Activated CD8-positive, alpha-beta memory T cell treated with anti-CD3 and anti-CD28 coated beads for 48 hours (primary cell): ENCODE data around the gene C17orf107.

Experiments used
- DNase-seq, 3 experiments: peaks; one replicate each; pipeline ENCODE4 v3.0.0-alpha.2; 2020; ENCODE audit warnings: low read depth in 2 of 3, low spot score in 2 of 3

Gene C17orf107

DNA sequence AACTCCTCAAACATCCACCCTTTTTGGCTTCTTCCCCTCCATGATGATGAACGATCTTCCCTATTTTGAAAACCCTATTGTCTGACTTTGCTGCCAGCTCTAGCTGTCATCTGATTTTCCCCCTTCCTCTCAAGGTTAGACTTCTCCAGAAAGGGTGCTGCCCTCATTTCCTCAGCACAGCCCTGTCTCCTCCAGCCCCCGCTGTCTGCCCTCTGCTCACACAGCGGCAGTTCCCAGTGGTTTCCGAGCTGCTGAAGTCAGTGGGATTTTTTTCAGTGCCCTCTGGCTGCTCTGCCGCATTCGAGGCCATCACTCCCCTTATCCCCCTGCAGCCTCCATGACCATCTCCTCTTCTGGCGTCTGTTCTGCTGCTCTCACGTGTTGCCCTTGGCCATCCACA, 26.6 kb upstream of the C17orf107 start:
- DNase-seq: no peak

DNA sequence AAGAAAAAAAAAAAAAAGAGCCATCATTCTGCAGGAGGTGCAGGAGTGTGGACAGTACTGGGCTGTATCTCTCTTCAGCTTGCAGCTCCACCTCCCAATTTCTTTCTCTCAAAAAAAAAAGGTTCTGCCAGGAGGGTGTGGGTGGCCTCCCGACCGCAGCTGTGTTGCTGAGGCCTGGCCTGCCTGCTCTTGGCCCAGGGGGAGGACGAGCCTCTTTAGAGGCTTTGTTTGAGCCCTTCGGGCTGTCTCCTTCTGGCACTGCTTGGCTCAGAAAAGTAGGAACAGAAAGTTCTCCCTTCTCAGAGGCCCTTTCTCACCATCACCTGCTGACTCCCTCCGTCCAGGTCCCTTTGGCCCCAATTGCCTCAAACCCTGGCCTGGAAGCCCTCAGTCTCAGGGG, 22.2 kb upstream of the C17orf107 start:
- no peak for DNase-seq

DNA sequence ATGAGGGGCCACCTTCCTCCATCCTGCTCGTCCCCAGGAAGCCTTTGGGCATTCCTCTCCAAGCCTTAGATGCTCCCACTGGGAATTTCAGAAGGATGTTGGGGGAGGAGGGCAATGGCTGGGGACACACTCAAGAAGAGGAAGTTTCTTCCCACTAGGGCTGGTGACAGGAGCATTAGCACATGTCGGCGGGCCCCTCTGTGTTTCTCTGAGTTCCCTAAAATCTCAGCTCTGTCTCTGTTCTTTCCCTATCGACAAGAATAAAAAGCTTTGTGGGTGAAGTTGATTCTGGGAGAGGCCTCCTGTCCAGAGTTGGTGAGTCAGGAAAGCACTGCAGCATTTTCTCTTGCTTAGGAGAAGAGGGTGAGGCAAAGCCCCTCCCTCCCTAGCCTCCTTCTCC, 19.7 kb upstream of the C17orf107 start:
- DNase-seq: no peak

DNA sequence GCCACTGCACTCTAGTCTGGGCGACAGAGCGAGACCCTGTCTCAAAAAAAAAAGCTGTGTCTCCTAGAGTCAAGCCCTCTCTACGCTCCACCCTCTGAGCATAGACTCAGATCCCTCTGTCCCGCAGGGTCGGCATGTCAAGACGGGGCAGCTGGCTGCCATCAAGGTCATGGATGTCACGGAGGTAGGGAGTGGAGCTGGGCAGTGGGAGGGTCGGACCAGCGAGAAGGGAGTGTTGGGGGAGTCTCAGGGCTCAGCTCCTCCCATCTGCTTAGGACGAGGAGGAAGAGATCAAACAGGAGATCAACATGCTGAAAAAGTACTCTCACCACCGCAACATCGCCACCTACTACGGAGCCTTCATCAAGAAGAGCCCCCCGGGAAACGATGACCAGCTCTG, 18.5 kb upstream of the C17orf107 start:
- no peak for DNase-seq

DNA sequence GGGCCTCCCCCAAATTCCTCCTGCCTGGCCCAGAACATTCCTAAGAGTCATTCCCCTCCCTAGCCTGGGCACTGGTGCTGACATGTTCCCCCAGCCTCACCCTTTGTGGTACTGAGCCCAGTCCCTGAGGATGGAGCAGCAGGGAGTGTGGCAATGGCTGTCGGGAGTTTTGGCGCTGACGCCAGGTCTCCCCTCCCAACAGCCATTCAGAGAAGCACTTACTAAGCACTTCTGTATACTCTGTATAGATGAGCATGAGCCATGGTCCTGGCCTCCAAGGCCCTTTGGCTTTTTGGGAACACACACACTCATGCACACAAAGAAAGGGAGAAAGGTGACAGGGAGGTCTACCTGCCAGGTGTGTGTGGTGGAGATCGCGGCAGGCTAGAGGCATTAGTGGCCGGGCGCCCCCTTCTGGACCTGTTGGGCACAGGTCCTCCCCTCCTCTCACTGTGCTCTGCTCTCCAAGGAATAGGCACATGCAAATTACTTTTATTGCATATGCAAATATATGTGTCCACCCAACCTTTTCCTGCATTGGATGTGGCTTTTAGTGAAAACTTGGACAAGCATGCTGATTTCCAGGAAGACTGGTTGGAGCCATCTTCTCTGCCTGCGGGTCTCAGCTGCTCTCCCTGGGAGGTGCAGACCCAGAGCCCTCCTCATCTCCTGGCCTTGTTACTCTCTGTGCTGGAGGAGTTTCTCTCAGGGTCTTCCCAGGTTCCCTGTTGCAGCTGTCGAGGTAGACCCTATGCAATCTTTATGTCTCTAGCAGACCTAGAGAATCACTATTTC, 17.4 kb upstream of the C17orf107 start:
- DNase-seq: no peak

DNA sequence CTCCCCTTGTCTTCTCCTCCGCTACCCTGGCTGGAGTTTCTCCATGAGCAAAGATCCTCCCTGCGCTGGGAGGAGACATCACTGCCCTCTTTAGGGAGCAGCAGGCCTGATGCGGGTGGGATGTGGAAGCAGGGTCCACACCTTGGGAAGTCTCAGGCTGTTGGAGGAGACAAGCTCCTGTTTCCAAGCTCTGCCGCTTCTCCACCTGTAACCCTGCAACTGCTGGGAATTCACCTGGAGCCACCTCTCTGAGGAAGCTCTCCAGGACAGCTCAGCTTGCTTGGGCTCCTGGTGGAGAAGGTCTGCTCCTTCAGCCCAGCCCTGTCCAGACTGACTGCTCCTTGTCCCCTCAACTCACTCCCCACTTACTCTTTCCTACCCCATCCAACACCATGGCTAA, 14.8 kb upstream of the C17orf107 start:
- no peak for DNase-seq

- no peak for DNase-seq
Measured at GRCh38 chr17:4886830-4887229, 12.5 kb upstream of the C17orf107 start.

DNA sequence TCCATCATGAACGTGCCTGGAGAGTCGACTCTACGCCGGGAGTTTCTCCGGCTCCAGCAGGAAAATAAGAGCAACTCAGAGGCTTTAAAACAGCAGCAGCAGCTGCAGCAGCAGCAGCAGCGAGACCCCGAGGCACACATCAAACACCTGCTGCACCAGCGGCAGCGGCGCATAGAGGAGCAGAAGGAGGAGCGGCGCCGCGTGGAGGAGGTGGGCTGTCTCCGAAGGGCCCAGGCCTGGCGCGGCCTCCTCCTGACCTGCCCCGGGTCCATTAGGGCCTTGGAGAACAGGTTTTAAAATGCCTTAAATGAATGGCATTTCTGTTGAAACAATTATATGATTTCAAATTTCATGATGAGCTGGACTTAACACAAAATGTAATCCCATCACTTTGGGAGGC, 11.8 kb upstream of the C17orf107 start:
- no peak for DNase-seq

GRCh38 chr17:4891411-4892410, 7.6 kb upstream of the C17orf107 start:
- DNase-seq: no peak

GRCh38 chr17:4892499-4893221, 6.7 kb upstream of the C17orf107 start:
- no peak for DNase-seq

GRCh38 chr17:4893272-4893671, 6.1 kb upstream of the C17orf107 start:
- DNase-seq: no peak

- DNase-seq: no peak
Measured at GRCh38 chr17:4893721-4894560, 5.4 kb upstream of the C17orf107 start.

- no peak for DNase-seq
Measured at GRCh38 chr17:4895121-4895520, 4.2 kb upstream of the C17orf107 start.

DNA sequence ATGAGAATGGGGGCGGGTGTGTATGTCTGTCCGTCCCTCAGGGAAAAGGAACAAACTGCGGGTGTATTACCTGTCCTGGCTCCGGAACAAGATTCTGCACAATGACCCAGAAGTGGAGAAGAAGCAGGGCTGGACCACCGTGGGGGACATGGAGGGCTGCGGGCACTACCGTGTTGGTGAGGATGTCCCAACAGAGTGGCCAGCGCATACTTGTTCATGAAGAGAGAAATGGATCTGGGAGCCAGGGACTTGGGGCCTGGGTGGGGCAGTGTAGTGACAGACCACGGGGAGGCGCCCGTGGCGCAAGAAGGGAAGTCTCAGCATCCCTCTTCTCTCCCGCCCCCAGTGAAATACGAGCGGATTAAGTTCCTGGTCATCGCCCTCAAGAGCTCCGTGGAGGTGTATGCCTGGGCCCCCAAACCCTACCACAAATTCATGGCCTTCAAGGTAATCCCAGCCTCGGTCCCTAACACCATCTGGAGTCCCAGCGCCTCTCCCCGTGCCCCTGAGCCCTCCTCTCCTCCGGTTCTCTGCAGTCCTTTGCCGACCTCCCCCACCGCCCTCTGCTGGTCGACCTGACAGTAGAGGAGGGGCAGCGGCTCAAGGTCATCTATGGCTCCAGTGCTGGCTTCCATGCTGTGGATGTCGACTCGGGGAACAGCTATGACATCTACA, 3.5 kb upstream of the C17orf107 start:
- no peak for DNase-seq

DNA sequence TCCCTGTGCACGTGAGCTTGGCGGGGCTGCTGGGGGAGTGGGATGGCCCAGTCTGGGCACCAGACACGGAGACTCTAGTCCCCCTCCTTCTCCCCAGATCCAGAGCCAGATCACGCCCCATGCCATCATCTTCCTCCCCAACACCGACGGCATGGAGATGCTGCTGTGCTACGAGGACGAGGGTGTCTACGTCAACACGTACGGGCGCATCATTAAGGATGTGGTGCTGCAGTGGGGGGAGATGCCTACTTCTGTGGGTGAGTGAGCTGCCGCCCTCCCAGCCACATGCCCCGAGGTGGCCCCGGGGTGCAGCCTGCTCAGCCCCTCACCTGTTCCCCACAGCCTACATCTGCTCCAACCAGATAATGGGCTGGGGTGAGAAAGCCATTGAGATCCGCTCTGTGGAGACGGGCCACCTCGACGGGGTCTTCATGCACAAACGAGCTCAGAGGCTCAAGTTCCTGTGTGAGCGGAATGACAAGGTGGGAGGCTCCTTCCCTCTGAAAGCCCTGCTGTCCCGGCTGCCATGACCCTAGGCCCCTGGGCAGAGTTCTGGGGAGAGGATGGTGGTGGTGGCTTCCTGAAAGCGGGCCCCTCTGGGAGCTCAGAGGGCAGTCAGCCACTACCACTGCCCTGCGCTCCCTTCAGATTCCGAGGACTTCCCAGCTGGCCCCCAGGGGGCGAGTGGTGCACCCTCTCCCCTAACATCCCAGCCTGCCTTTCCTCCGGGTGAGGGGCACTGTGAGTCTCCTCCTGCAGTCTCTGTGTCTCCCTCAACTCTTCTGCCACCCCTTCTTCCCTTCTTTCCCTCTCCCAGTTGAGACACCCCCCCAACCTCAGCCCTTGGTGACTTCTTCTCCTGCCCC, 2.8 kb upstream of the C17orf107 start:
- DNase-seq: no peak

DNA sequence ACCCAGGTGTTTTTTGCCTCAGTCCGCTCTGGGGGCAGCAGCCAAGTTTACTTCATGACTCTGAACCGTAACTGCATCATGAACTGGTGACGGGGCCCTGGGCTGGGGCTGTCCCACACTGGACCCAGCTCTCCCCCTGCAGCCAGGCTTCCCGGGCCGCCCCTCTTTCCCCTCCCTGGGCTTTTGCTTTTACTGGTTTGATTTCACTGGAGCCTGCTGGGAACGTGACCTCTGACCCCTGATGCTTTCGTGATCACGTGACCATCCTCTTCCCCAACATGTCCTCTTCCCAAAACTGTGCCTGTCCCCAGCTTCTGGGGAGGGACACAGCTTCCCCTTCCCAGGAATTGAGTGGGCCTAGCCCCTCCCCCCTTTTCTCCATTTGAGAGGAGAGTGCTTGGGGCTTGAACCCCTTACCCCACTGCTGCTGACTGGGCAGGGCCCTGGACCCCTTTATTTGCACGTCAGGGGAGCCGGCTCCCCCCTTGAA, 2.1 kb upstream of the C17orf107 start:
- no peak for DNase-seq

- DNase-seq: no peak
Measured at GRCh38 chr17:4897785-4898184, 1.6 kb upstream of the C17orf107 start.

DNA sequence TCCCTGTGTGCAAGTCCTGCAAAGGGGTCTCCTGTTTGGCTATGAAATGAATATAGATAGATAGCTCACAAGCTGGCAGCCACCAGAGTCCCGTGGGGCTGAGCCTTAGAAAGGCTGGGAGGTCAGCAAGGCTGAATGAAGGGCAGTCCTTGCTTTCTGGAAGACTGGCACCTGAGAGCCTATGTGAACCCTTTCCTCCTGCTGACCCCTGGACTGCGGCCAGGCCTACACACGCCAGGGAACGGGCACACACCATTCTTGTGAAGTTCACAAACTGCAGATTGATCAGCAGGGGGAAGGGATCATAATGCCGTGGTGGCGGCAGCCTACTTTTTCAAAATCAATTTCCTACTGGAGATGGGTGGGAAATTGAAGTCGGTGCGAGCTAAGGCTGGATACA, 985 bp upstream of the C17orf107 start:
- no peak for DNase-seq

GRCh38 chr17:4898927-4899326, 409 bp upstream of the C17orf107 start:
- no peak for DNase-seq
